PFSK-1 (cell line): Measurements from ENCODE around the gene ARMCX6.

Source experiments
- POLR2AphosphoS5 ChIP-seq: IDR thresholded peaks from 2 replicates; pipeline ENCODE4 v1.6.1; 2012; ENCODE audit warnings: low read depth, mild to moderate bottlenecking, control low read depth, low read length, moderate library complexity
- SIN3A ChIP-seq: IDR thresholded peaks from 2 replicates; pipeline ENCODE4 v1.6.1; 2012; ENCODE audit warnings: mild to moderate bottlenecking, low read length, moderate library complexity, borderline replicate concordance; ENCODE audit not compliant: insufficient read depth
- TAF1 ChIP-seq: IDR thresholded peaks from 2 replicates; pipeline ENCODE4 v1.6.1; 2012; ENCODE audit warnings: low read length, control low read depth, borderline replicate concordance; ENCODE audit not compliant: insufficient read depth

DNA sequence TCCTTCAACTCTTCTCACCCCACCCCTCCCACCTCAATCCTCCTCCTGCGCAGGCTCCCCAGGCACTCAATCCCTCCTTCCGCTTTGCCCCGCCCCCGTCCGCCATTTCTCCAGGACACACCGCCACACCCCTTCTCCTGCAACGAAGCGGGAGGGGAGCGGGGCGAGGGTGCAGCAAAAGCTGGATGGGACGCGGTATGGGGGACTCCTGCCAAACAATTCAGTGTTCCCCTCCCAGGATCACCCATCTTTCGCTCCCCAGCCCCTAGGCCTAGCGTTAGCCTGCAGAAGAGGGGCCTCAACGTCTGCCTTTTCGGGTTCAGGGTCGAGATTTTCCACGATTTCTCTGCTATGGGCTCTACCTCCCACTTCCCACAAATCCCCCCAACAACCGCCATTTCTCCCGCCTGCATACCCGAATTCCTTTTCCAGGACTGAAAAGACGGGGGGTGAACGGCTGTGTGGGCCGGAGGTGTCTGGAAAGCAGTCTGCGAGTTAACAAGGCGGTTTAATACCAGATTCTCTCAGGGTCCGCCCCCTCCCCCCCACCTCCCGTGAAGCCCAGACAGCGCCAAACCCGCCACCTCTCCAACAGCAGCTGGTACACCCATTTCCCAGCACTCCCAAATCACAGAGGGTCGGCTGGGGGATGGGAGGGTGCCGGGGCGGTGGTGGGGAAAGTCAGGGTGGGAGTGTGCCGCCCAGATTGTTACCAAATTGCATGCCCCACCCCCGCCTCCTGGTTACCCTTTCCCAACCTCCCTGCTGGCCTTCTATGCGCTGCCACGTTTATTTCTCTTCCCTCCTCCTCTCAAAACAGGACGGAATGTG lies 41.1 kb upstream of the ARMCX6 start:
- no peak for TF ChIP-seq POLR2AphosphoS5
- no peak for TF ChIP-seq TAF1
- TF ChIP-seq SIN3A: no peak
